ENCODE results near the gene EGR2. TPM values are rescaled to one million over a fixed set of nuclear protein-coding genes. Genes with fewer than 3 reads are reported as not detected.

EGR2 gene
- total and polyA plus RNA-seq, 10 of the 15 experiments (the other 5 are each of a cell fraction or from before 2014, with no cell fraction given), result 8.3 to 56.5 (median 16.2) TPM

DNA sequence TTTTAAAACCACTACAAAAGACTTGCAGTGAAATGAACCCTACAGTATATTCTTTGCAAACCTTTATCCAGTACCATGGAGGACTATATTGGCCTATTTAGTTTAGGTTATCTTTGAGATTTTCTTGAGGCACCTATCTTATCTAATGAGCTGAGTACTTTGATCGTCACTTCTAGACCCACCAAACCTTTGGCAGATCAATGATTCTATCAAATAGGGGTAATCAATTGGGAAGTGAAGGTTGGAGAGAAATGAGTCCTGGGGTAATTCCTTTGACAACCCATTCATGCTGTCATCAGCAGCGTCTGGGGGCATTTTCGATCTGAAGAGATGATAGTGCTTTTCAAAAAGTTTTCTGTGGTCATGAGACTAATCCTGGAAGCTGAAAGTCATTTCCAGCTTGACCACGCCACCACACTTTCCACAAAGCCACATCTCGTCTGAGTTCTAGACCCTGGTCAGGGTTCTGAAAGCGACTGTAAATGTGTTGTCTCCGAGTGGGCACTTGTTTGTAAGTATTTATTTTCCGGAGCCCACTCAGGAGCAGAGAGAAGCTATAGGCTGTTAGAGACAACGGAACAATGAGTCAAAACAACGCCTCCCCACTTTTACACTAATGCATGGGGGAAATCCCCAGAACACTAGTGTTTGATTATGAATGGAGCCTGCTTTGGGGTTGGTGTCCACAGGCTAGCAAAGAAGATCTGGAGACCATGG is 4.8 kb downstream of the EGR2 start (continued):
- TF ChIP-seq, protein P1, sequence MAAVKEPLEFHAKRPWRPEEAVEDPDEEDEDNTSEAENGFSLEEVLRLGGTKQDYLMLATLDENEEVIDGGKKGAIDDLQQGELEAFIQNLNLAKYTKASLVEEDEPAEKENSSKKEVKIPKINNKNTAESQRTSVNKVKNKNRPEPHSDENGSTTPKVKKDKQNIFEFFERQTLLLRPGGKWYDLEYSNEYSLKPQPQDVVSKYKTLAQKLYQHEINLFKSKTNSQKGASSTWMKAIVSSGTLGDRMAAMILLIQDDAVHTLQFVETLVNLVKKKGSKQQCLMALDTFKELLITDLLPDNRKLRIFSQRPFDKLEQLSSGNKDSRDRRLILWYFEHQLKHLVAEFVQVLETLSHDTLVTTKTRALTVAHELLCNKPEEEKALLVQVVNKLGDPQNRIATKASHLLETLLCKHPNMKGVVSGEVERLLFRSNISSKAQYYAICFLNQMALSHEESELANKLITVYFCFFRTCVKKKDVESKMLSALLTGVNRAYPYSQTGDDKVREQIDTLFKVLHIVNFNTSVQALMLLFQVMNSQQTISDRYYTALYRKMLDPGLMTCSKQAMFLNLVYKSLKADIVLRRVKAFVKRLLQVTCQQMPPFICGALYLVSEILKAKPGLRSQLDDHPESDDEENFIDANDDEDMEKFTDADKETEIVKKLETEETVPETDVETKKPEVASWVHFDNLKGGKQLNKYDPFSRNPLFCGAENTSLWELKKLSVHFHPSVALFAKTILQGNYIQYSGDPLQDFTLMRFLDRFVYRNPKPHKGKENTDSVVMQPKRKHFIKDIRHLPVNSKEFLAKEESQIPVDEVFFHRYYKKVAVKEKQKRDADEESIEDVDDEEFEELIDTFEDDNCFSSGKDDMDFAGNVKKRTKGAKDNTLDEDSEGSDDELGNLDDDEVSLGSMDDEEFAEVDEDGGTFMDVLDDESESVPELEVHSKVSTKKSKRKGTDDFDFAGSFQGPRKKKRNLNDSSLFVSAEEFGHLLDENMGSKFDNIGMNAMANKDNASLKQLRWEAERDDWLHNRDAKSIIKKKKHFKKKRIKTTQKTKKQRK (IDR thresholded peaks at IDR 0.05; ENCODE audit: low read depth, low read length), result no peak
- TF ChIP-seq, protein P2, sequence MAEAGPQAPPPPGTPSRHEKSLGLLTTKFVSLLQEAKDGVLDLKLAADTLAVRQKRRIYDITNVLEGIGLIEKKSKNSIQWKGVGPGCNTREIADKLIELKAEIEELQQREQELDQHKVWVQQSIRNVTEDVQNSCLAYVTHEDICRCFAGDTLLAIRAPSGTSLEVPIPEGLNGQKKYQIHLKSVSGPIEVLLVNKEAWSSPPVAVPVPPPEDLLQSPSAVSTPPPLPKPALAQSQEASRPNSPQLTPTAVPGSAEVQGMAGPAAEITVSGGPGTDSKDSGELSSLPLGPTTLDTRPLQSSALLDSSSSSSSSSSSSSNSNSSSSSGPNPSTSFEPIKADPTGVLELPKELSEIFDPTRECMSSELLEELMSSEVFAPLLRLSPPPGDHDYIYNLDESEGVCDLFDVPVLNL (IDR thresholded peaks at IDR 0.05; ENCODE audit: low read depth, low read length), result no peak

DNA sequence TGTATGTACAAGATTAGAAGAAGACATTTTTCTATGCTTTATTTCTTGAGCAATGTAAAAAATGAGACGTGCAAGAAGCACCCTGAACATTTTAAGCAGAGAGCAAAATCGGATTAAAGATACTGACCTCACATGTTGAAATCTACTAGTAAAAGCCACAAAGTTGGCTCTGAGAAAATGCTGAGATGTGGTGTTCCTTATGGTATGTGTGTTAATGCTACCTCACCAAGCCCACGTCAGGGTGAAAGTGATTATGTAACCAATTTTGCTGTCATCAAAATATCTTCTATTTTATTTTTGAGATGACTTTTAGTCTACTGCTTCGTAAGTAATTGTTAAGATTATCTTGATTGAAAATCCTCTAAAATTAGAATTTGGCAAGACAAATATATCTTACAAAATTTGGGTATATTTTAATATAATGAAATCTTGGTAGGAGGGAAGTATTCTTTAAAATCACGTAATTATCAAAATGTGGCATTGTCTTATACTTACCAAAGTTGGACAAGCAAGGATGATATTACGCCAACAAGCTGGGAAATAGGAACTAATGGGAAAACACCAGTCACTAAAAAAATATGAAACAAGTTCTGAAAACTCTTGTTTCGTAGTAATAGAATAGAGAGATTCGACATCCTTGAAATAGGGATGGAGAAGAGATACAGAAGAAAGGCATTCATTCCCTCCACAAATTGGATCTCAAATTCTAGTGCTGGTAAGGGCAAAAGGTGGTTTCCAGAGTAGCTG is 5.8 kb downstream of the EGR2 start:
- POLR2A ChIA-PET, result interaction anchor here (0.6 to 2.3 kb wide), 11 partner anchors 13 to 216 kb away, joined by 3 to 14 read pairs (median 5); no protein-coding TSS in a partner anchor
- no peaks in the 10 kb centered on the region for H3K27me3 ChIP-seq (replicated peaks in 1 of 2; ENCODE audit: control insufficient read depth in 2 of 2, insufficient read depth in 2 of 2, low read length in 1 of 2)
- intact Hi-C loops (cut with micrococcal nuclease; ENCODE audit: unreplicated experiment), result loop anchor here (2.0 kb wide), 1 partner anchor 32 kb away; no protein-coding TSS in a partner anchor
- SMC1A ChIA-PET (ENCODE audit: uncharacterized antibody, unreplicated experiment), result interaction anchor here (0.8 to 8.7 kb wide), 23 partner anchors 8 to 347 kb away, joined by 3 to 82 read pairs (median 5); no protein-coding TSS in a partner anchor
- no peak for ATAC-seq
- H3K4me1 ChIP-seq (ENCODE audit: control insufficient read depth, insufficient read depth, low read length), result peaks cover 14% of the 10 kb centered on the region
- WGBS (ENCODE audit: insufficient coverage, insufficient replicate concordance, low lambda C conversion rate, missing lambda C conversion rate), result 97% methylated on average over 8 of the region's 8 CpGs
- peak overlapping the region; percentile 34; the same call in 1 of the 2 replicates for H3K4me2 ChIP-seq (ENCODE audit: control insufficient read depth, insufficient read depth)
- H3K36me3 ChIP-seq (ENCODE audit: control insufficient read depth in 2 of 2, insufficient read depth in 2 of 2, low read length in 1 of 2), result no peaks in the 10 kb centered on the region; a peak in 1 of 4 replicates
- FAIRE-seq, result no peak
- BruUV-seq (replicated peaks), result no TSS peak
- CTCF ChIA-PET, result interaction anchor here (0.6 to 4.5 kb wide), 16 partner anchors 9 to 358 kb away, joined by 3 to 25 read pairs (median 4); no protein-coding TSS in a partner anchor
- in situ Hi-C loops (cut with MboI), result loop anchor here (5.0 kb wide), 1 partner anchor 198 kb away; no protein-coding TSS in a partner anchor
- H4K20me1 ChIP-seq (ENCODE audit: control insufficient read depth, insufficient read depth), result no peaks in the 10 kb centered on the region
- no peak overlapping the region; the same call in 1 of the 2 replicates for H3K4me3 ChIP-seq
- H3K79me2 ChIP-seq (ENCODE audit: control insufficient read depth, insufficient read depth, low read length), result peaks cover 56% of the 10 kb centered on the region
- RAD21 ChIA-PET (ENCODE audit: unreplicated experiment), result interaction anchor here (0.6 to 9.4 kb wide), 19 partner anchors 7 to 347 kb away, joined by 3 to 141 read pairs (median 9); partner anchors contain the start of gene EGR2
- H3K9me3 ChIP-seq (replicated peaks; ENCODE audit: control insufficient read depth, insufficient read depth, low read length), result no peaks in the 10 kb centered on the region
- no peak for DNase-seq (ENCODE audit: low read depth, low spot score)
- H2AFZ ChIP-seq (ENCODE audit: control insufficient read depth, low read depth, low read length), result no peak overlapping the region
- no peak overlapping the region for H3K27ac ChIP-seq (ENCODE audit: control insufficient read depth, insufficient read depth)
- H3K9ac ChIP-seq (ENCODE audit: control insufficient read depth, insufficient read depth, low read length), result no peak overlapping the region
- TF ChIP-seq RAD21 (IDR thresholded peaks at IDR 0.05; ENCODE audit: insufficient read depth, low read depth, low read length) (no peak), TCF3 (IDR thresholded peaks at IDR 0.05; ENCODE audit: borderline replicate concordance, insufficient read depth, low read depth, low read length) (no peak), CBX5 (IDR thresholded peaks at IDR 0.05; ENCODE audit: low read depth) (no peak), MTA3 (IDR thresholded peaks at IDR 0.05; ENCODE audit: borderline replicate concordance, low read length) (no peak), NR2F1 (conservative IDR thresholded peaks at IDR 0.05) (no peak), CHD1 (IDR thresholded peaks at IDR 0.05; ENCODE audit: low read depth, low read length) (no peak)
- TF ChIP-seq, protein P3, sequence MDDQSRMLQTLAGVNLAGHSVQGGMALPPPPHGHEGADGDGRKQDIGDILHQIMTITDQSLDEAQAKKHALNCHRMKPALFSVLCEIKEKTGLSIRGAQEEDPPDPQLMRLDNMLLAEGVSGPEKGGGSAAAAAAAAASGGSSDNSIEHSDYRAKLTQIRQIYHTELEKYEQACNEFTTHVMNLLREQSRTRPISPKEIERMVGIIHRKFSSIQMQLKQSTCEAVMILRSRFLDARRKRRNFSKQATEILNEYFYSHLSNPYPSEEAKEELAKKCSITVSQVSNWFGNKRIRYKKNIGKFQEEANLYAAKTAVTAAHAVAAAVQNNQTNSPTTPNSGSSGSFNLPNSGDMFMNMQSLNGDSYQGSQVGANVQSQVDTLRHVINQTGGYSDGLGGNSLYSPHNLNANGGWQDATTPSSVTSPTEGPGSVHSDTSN (IDR thresholded peaks at IDR 0.05; ENCODE audit: insufficient replicate concordance, low read depth, low read length), result no peak
- TF ChIP-seq, protein P4, sequence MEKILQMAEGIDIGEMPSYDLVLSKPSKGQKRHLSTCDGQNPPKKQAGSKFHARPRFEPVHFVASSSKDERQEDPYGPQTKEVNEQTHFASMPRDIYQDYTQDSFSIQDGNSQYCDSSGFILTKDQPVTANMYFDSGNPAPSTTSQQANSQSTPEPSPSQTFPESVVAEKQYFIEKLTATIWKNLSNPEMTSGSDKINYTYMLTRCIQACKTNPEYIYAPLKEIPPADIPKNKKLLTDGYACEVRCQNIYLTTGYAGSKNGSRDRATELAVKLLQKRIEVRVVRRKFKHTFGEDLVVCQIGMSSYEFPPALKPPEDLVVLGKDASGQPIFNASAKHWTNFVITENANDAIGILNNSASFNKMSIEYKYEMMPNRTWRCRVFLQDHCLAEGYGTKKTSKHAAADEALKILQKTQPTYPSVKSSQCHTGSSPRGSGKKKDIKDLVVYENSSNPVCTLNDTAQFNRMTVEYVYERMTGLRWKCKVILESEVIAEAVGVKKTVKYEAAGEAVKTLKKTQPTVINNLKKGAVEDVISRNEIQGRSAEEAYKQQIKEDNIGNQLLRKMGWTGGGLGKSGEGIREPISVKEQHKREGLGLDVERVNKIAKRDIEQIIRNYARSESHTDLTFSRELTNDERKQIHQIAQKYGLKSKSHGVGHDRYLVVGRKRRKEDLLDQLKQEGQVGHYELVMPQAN (conservative IDR thresholded peaks at IDR 0.05), result no peak

Data from GM12878 (cell line).